GM12864 (cell line): ENCODE data around the gene LRPAP1.

Source experiments
- DNase-seq: peaks from one replicate; pipeline ENCODE4 v3.0.0-alpha.2; 2011; ENCODE audit warnings: low read depth
- H3K4me3 ChIP-seq: 2 replicates; pipeline ENCODE4 v1.5.1; 2011; ENCODE audit warnings: mild to moderate bottlenecking, low read depth, low read length, control low read depth
- CTCF ChIP-seq: IDR thresholded peaks from 2 replicates; pipeline ENCODE4 v1.5.1; 2011; ENCODE audit warnings: low read depth, mild to moderate bottlenecking, moderate library complexity, low read length, control low read depth, inconsistent platforms; ENCODE audit errors: missing control alignments

Gene LRPAP1

GRCh38 chr4:3497523-3498389, 34.5 kb downstream of the LRPAP1 start:
- TF ChIP-seq CTCF: no peak
- no peak overlapping the region for H3K4me3 ChIP-seq
- DNase-seq: no peak

GRCh38 chr4:3497095-3497494, 35.1 kb downstream of the LRPAP1 start:
- no peak for DNase-seq
- H3K4me3 ChIP-seq: no peak overlapping the region
- TF ChIP-seq CTCF: no peak

- TF ChIP-seq CTCF: no peak
- no peak for DNase-seq
- H3K4me3 ChIP-seq: no peak overlapping the region
These were observed 36.2 kb downstream of the LRPAP1 start for GRCh38 chr4:3496021-3496420.

- H3K4me3 ChIP-seq: no peak overlapping the region
- TF ChIP-seq CTCF: no peak
- DNase-seq: no peak
These were observed 36.8 kb downstream of the LRPAP1 start for GRCh38 chr4:3495204-3495975.

- no peak for DNase-seq
- H3K4me3 ChIP-seq: no peak overlapping the region
- TF ChIP-seq CTCF: no peak
These were observed 37.8 kb downstream of the LRPAP1 start for GRCh38 chr4:3494462-3494871.

GRCh38 chr4:3493720-3494461, 38.3 kb downstream of the LRPAP1 start:
- DNase-seq: no peak
- no peak for TF ChIP-seq CTCF
- H3K4me3 ChIP-seq: no peak overlapping the region
